Activated CD4-positive, alpha-beta T cell treated with anti-CD3 and anti-CD28 coated beads for 36 hours (primary cell): Measurements from ENCODE around the gene MRPL12. TPM values are rescaled to one million over a fixed set of nuclear protein-coding genes. Genes with fewer than 3 reads are reported as not detected.

Source experiments
- ATAC-seq: fragments of 200-7000 bp; cut with Tn5 transposase; one replicate; pipeline ENCODE4 v1.10.0; 2021; ENCODE audit warnings: mild to moderate bottlenecking, moderate library complexity
- CTCF ChIA-PET: fragments of 350-600 bp; sonication (Branson Sonifier 250); formaldehyde crosslinking; loops from one replicate; lab custom pipeline; 2021; ENCODE audit warnings: antibody characterized with exemption; lab: Charles Lee
- POLR2A ChIA-PET: fragments of 350-600 bp; sonication (Branson Sonifier 250); formaldehyde crosslinking; loops from one replicate; lab custom pipeline; 2021; ENCODE audit warnings: antibody characterized with exemption, inconsistent platforms; lab: Charles Lee
- DNase-seq: peaks from one replicate; pipeline ENCODE4 v3.0.0-alpha.2; 2020
- H3K27ac Mint-ChIP-seq: one replicate; pipeline ENCODE4 v1.8.0; 2021; ENCODE audit warnings: mixed read lengths
- H3K27me3 Mint-ChIP-seq: one replicate; pipeline ENCODE4 v1.8.0; 2021; ENCODE audit warnings: mixed read lengths
- H3K36me3 Mint-ChIP-seq: one replicate; pipeline ENCODE4 v1.8.0; 2021; ENCODE audit warnings: low read depth, mixed read lengths
- H3K4me1 Mint-ChIP-seq: one replicate; pipeline ENCODE4 v1.8.0; 2021; ENCODE audit warnings: mixed read lengths
- H3K4me3 Mint-ChIP-seq: one replicate; pipeline ENCODE4 v1.8.0; 2021; ENCODE audit warnings: mild to moderate bottlenecking, moderate library complexity, mixed read lengths
- H3K9me3 Mint-ChIP-seq: one replicate; pipeline ENCODE4 v1.8.0; 2021; ENCODE audit warnings: low read depth, mixed read lengths
- intact Hi-C, 2 experiments: fragments of 100-400 bp; cut with DNase I in 1 of 2; cut with micrococcal nuclease in 1 of 2; formaldehyde crosslinking; loops; one replicate each; pipeline versions ENCODE4 v1.14.2 to v1.15.1; 2022 to 2024; cut with DNase I, micrococcal nuclease
- total RNA-seq, 2 experiments: library from RNA; stranded (reverse); gene quantifications; one replicate each; pipeline ENCODE4 v1.2.3, GENCODE V29; 2021

Gene MRPL12
- total RNA-seq, 2 experiments from 2014 or later, result 94.0 to 116 TPM

DNA sequence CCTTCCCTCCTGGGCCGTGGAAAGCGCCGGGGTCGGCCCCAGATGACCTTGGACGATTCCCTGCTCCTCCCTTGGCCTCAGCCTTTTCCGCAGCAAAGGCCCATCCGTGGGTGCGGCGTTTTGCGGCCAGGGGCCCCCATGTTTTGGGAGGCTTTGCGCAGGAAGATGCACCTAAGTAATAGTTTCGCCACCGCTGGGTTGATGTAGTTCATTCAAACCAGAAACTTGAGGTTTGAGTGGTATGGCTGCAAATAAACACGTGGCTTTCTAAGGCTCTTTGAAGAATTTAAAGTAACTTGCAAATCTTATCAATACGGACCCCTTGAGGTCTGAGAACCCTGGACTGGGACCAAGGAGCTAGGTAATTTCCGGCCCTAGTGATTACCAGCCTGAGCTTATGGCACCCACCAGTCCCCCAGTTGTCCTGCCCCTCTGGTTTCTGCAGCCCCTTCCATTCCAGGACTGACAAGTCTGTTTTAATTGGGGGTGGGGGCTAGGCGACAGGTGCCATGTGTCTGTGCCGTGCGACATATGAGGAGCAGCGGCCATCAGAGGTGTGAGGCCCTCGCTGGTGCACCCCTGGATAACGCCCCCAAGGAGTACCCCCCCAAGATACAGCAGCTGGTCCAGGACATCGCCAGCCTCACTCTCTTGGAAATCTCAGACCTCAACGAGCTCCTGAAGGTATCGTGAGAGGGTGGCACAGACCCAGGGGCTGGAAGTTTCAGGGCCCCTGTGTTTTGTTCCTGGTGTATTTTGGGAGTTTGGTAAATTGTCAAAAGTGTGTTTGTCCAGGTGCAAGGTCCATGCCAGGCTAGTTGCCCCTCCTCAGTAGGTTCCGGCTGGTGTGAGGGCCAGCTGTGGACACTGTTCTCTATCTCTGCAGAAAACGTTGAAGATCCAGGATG lies 834 bp downstream of the MRPL12 start:
- DNase-seq, result peak; percentile 46
- Mint-ChIP-seq H3K27ac (peak overlapping the region; percentile 74), H3K4me3 (peak overlapping the region; percentile 86), H3K36me3 (peaks cover 46% of the 10 kb centered on the region), H3K9me3 (no peaks in the 10 kb centered on the region), H3K4me1 (peaks cover 24% of the 10 kb centered on the region), H3K27me3 (no peaks in the 10 kb centered on the region)
- ATAC-seq, result no peak
- ChIA-PET CTCF (interaction anchor here (0.6 to 1.2 kb wide), 2 partner anchors 20 to 596 kb away, joined by 4 to 5 read pairs; partner anchors contain the start of genes ARL16 and HGS), POLR2A (interaction anchor here (0.6 to 2.8 kb wide), 7 partner anchors 9 to 333 kb away, joined by 3 to 24 read pairs (median 4); partner anchors contain the start of genes ARL16, CCDC137, FAAP100 and HGS)
- intact Hi-C loops, result loop anchor here (1.0 to 5.0 kb wide), 12 partner anchors 7 to 333 kb away; partner anchors contain the start of genes CCDC137 (in 2 of the 2), OXLD1 (in 2 of the 2), ALYREF (in 1 of the 2) and ANAPC11 (in 1 of the 2)

DNA sequence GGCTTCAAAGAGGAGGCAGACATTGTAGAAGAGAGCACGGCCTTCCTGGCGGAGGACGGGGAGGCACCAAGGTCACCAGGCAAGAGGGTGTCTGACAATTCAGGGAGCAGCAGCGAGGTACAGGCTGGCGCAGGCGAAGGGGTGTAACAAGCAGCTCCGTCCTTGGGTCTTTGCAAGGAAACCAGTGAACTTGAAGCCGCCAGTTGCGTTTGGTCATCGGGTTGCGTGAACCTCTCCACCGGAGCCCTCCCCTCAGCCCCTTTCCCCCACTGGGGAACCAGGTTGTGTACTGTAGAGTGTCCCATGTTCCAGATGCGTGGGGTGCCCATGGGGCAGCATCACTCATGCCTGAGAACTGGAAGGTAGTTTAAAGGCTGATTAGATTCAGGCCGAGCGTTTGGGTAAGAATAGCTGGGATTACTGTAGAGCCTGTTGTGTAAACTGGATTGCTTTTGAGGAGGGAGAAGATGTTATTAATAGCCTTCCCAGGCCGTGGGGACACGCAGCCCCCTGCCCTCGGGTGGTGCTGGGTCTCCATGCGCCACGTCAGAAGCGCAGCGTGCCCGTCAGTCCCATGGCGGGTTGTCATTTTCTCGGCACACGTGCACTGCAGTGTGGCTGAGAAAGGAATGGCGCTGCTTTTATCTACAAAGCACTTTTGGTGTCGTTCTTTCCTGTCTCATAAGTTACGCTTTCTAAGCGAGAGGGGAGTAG lies 2.5 kb downstream of the MRPL12 start:
- Mint-ChIP-seq H3K4me3 (peak overlapping the region; percentile 15), H3K4me1 (peaks cover 32% of the 10 kb centered on the region), H3K27ac (peak overlapping the region; percentile 47), H3K9me3 (no peaks in the 10 kb centered on the region), H3K27me3 (no peaks in the 10 kb centered on the region), H3K36me3 (peaks cover 44% of the 10 kb centered on the region)
- intact Hi-C loops, result no loop called here
- ChIA-PET POLR2A (no interaction called here), CTCF (no interaction called here)
- DNase-seq (no peak), ATAC-seq (no peak)

DNA sequence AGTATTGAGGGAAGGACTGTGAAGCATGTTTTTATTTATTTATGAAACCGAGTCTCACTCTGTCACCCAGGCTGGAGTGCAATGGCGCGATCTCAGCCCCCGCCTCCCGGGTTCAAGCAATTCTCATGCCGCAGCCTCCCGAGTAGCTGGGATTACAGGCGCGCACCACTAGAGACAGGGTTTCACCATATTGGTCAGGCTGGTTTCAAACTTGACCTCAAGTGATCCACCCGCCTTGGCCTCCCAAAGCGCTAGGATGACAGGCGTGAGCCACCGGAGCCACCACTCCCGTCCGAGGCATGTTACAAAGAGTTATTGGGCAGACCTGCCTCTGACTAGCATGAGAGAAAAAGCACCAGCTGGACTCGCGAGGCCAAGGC lies 3.1 kb downstream of the MRPL12 start:
- CTCF ChIA-PET, result interaction anchor here (0.7 kb wide), 1 partner anchor 187 kb away, joined by 3 read pairs; no protein-coding TSS in a partner anchor

DNA sequence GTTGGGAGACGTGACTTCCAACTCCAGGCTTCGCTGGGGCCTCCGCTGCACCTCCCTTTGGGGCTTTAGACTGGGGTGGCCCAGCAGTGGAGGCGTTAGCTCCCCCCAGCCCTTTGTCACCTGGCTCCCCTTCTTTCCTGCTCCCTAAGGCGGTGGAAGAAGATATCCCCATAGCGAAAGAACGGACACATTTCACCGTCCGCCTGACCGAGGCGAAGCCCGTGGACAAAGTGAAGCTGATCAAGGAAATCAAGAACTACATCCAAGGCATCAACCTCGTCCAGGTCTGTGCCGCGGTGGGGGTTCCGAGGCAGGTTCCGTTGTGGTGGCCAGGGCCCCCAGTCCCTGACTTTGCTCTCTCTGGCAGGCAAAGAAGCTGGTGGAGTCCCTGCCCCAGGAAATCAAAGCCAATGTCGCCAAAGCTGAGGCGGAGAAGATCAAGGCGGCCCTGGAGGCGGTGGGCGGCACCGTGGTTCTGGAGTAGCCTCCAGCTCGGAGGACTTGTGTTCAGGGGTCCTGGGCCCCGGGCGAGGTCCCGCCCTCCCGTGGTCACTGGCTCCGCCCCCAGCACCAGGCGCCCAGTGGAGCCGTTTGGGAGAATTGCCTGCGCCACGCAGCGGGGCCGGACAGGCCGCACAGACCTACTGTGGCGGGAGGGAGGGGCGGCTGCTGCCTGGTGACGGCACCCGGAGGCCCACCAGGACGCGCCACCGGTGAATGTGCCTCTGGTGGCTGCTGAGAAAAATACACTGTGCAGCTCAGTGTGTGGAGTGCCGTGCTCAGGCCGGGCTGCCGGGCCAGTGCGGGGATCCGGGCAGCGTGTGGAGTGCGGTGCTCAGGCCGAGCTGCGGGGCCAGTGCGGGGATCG lies 3.8 kb downstream of the MRPL12 start:
- POLR2A ChIA-PET, result interaction anchor here (0.6 kb wide), 1 partner anchor 11 kb away, joined by 3 read pairs; no protein-coding TSS in a partner anchor
- CTCF ChIA-PET, result interaction anchor here (0.7 kb wide), 1 partner anchor 188 kb away, joined by 3 read pairs; no protein-coding TSS in a partner anchor
- Mint-ChIP-seq H3K36me3 (peaks cover 35% of the 10 kb centered on the region), H3K4me3 (no peak overlapping the region), H3K9me3 (no peaks in the 10 kb centered on the region), H3K27ac (no peak overlapping the region), H3K27me3 (no peaks in the 10 kb centered on the region), H3K4me1 (peaks cover 30% of the 10 kb centered on the region)
- ATAC-seq (no peak), DNase-seq (no peak)
- intact Hi-C loops, result no loop called here

More for the DNA sequence above, 3.1 kb downstream of the MRPL12 start:
- DNase-seq, result no peak
- H3K4me3 Mint-ChIP-seq, result no peak overlapping the region
- no peak overlapping the region for H3K27ac Mint-ChIP-seq
- peaks cover 40% of the 10 kb centered on the region for H3K36me3 Mint-ChIP-seq
- ATAC-seq, result no peak
- H3K4me1 Mint-ChIP-seq, result peaks cover 32% of the 10 kb centered on the region
- intact Hi-C loops, result no loop called here
- POLR2A ChIA-PET, result no interaction called here
- H3K9me3 Mint-ChIP-seq, result no peaks in the 10 kb centered on the region
- no peaks in the 10 kb centered on the region for H3K27me3 Mint-ChIP-seq

DNA sequence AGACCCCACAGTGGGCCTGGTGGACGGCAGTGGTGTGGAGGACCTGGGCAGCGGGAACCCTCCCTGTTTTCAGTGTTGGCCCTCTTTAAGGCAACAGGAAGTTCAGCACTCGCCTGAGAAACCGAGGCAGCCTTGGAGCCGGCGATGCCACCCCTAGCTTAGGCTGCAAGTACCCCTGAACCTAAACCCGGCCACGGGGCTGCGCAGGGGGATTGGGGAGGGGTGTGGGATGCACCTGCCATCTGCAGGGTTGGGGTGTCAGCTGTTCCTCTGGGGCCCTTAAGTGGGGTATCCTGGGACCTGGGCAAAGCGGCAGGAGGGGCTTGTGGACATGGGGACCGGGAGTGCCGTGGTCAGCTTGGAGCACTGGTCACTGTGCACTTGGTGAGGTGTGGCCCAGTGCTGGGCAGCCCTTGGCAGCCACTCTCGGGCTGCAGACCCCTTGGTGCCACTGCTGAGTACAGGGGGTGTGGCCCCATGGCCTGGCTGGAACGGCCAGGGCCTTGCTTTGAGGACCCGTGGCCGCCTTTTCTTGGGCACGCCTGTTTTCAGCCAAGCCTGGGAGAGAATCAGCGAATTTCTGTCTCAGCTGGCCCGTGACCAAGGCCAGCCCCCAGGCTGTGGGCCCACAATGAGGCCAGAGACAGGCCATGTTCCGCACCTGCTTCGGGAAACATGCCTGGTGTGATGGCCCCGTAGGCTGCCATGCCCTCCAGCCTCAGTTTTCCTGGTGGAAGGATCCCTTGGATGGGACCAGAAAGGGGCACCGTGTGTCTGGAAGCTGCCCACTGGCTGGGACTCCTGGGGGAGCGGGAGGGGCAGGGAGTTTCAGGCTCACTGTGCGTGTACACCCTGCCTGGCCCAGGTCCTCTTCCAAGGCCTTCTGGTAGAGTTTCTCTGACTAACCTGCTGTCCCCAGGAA lies 4.8 kb downstream of the MRPL12 start:
- peaks cover 26% of the 10 kb centered on the region for H3K36me3 Mint-ChIP-seq
- POLR2A ChIA-PET, result no interaction called here
- no peak overlapping the region for H3K4me3 Mint-ChIP-seq
- intact Hi-C loops, result no loop called here
- DNase-seq (no peak), ATAC-seq (no peak)
- H3K27ac Mint-ChIP-seq, result no peak overlapping the region
- H3K9me3 Mint-ChIP-seq, result no peaks in the 10 kb centered on the region
- no peaks in the 10 kb centered on the region for H3K27me3 Mint-ChIP-seq
- H3K4me1 Mint-ChIP-seq, result peaks cover 32% of the 10 kb centered on the region
- CTCF ChIA-PET, result interaction anchor here (1.0 kb wide), 1 partner anchor 25 kb away, joined by 4 read pairs; the partner anchor contains the start of gene ARL16

DNA sequence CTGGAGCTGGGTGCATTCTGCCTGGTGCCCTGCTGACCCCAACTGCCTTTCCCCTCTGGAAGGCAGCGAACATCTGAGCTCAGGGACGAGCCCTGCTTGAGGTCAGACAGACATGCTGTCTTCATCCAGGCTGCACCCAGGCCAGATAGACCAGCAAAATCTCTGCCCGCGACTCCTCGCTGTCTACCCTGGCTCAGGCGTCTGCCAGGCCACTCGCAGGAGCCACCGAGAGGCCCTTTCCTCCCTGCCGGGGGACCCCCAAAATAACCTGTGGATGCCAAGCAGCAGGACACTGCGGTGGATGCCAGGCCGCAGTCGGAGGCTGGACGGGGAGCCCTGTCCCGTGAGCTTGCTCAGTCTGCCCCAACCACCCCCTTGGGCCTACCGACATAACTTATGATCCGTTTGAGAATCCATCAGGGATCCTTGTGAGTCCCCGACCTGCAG lies 5.6 kb downstream of the MRPL12 start:
- DNase-seq, result no peak
- H3K4me1 Mint-ChIP-seq, result peaks cover 36% of the 10 kb centered on the region
- no peak overlapping the region for H3K27ac Mint-ChIP-seq
- ChIA-PET CTCF (interaction anchor here (0.6 to 1.0 kb wide), 2 partner anchors 26 to 35 kb away, joined by 3 to 4 read pairs; partner anchors contain the start of gene ARL16), POLR2A (no interaction called here)
- no peak overlapping the region for H3K4me3 Mint-ChIP-seq
- no peaks in the 10 kb centered on the region for H3K27me3 Mint-ChIP-seq
- no peak for ATAC-seq
- peaks cover 26% of the 10 kb centered on the region for H3K36me3 Mint-ChIP-seq
- no peaks in the 10 kb centered on the region for H3K9me3 Mint-ChIP-seq
- intact Hi-C loops, result no loop called here

DNA sequence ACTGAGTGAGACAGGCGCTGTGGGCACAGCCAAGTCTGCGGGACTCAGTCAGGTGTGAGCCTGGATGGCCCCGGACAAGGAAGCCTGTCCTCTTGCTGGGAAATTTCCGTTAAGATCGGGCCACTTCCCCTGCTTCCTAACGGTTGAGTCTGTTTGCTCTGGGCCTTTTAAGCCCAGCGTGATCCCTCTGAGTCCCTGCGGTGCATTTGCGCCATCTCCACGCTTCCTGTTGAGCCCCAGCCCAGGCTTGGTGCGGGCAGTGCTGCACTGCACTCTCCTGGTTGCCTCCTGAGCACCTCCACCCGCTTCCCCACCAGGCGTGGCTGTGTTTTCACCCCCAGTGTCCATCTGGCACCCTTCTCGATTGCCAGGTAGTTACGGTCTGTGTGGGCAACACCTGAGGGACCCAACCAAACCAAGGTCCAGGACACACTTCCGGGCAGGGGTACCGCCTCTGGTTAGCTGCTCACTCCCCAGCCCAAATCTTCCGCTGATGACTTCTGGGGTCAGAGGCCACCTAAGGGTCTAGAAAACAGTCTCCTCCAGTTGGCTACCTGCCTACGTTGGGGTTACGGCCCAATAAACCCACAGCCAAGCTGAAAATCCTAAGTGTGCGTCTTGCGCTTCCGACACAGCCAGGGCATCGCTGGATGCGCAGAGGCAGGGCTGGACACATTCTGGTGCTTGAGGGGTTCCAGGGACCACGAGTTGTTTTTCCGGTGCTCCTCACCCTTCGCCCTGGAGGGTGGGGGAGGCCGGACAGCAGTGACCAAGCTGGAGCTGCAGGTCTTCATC lies 7.5 kb downstream of the MRPL12 start:
- Mint-ChIP-seq H3K4me3 (peak overlapping the region; percentile 61), H3K27ac (peak overlapping the region; percentile 70)
- ATAC-seq, result peak; percentile 20

DNA sequence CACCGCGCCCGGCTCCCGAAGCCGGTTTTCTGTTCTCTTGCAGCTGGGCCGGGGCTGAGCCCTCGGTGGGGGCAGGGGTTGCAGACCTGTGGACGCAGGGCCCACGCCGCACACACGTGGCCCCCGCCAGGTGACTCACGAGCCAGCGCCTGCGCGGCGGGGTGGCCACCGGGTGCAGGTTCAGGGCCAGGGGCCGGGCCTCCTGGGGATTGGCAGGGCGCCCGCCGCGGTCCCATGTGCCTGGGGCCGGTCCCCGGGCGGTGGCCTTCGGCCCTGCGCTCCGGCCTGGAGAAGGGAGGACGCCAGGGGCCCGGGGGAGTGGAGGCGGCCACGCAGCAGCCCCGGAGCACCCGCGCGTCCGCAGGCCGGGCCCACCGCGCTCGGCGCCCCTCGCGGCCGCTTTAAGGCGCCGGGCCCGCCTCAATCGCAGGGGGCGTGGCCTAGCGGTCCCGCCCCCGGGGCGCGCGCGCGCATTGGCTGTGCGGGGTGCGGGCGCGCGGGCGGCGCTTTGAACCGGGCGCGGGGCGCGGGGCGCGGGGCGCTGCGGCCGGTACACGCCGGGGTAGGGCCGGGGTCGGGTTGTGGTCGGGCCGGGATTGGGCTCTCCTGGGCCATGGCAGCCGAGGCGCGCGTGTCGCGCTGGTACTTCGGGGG lies 8.8 kb downstream of the MRPL12 start, which contains the start of gene SLC25A10:
SLC25A10 (plus strand) TSS at position 471 of the 654 bp plus-strand sequence; CDS start at position 614, 143 bp downstream.
- POLR2A ChIA-PET, result interaction anchor here (0.6 to 3.5 kb wide), 4 partner anchors 9 to 1915 kb away, joined by 3 to 10 read pairs (median 4); partner anchors contain the start of genes CBX8 and MRPL12
- ATAC-seq (peak; percentile 87), DNase-seq (peak; percentile 93)
- Mint-ChIP-seq H3K27ac (peak within 1 kb of the TSS; percentile 84), H3K4me3 (peak within 1 kb of the TSS; percentile 89), H3K9me3 (no peaks in the 10 kb centered on the region), H3K4me1 (peaks cover 24% of the 10 kb centered on the region), H3K27me3 (no peaks in the 10 kb centered on the region), H3K36me3 (peaks cover 4% of the 10 kb centered on the region)
- intact Hi-C loops, result loop anchor here (1.0 to 5.0 kb wide), 14 partner anchors 9 to 415 kb away; partner anchors contain the start of genes MRPL12 (in 2 of the 2), ALYREF (in 1 of the 2), ANAPC11 (in 1 of the 2) and ARHGDIA (in 1 of the 2)
- CTCF ChIA-PET, result interaction anchor here (0.6 to 1.5 kb wide), 5 partner anchors 10 to 523 kb away, joined by 3 to 5 read pairs (median 4); no protein-coding TSS in a partner anchor

More for the DNA sequence above, 7.5 kb downstream of the MRPL12 start:
- CTCF ChIA-PET, result interaction anchor here (0.6 to 0.9 kb wide), 3 partner anchors 12 to 18 kb away, joined by 3 to 4 read pairs (median 3); no protein-coding TSS in a partner anchor
- Mint-ChIP-seq H3K4me1 (peaks cover 27% of the 10 kb centered on the region), H3K36me3 (peaks cover 14% of the 10 kb centered on the region), H3K9me3 (no peaks in the 10 kb centered on the region), H3K27me3 (no peaks in the 10 kb centered on the region)
- DNase-seq, result peak; percentile 57
- POLR2A ChIA-PET, result interaction anchor here (1.2 to 3.5 kb wide), 2 partner anchors 8 to 26 kb away, joined by 4 to 10 read pairs; partner anchors contain the start of gene MRPL12
- intact Hi-C loops, result loop anchor here (1.0 to 5.0 kb wide), 5 partner anchors 7 to 413 kb away; partner anchors contain the start of genes ARHGDIA (in 1 of the 2), ASPSCR1 (in 1 of the 2), MRPL12 (in 1 of the 2) and SLC38A10 (in 1 of the 2)
